Lower leg skin (tissue), 3 donors: ENCODE data around the gene UCHL5.

Source experiments
- CTCF ChIP-seq, 3 donors: fragments of 450-650 bp; IDR thresholded peaks; one replicate each; pipeline ENCODE4 v1.5.1; 2016; ENCODE audit warnings: antibody characterized with exemption in 3 of 3, mild to moderate bottlenecking in 3 of 3, moderate library complexity in 2 of 3
- POLR2A ChIP-seq, 2 donors: fragments of 450-650 bp; IDR thresholded peaks; one replicate each; pipeline ENCODE4 v1.6.1; 2016 to 2017; ENCODE audit warnings: antibody characterized with exemption in 2 of 2, mild to moderate bottlenecking in 1 of 2, moderate library complexity in 1 of 2

- no peak for TF ChIP-seq CTCF (IDR thresholded peaks at IDR 0.05)
- TF ChIP-seq POLR2A (IDR thresholded peaks at IDR 0.05), result no peak
Measured at GRCh38 chr1:192969091-192969490, 90.1 kb downstream of the UCHL5 start.
